Mucosa of rectum (tissue), 2 donors: Measurements from ENCODE around the gene ADAMTSL2.

ENCODE experiments used
- H3K27ac ChIP-seq, 2 donors: one replicate each; pipeline ENCODE4 v1.7.0; 2013; ENCODE audit warnings: inconsistent platforms in 2 of 2, low read depth in 2 of 2, low read length in 2 of 2
- H3K27me3 ChIP-seq, 2 donors: one replicate each; pipeline ENCODE4 v1.7.0; 2013; ENCODE audit warnings: low read length in 2 of 2; ENCODE audit not compliant: control insufficient read depth in 2 of 2, insufficient read depth in 2 of 2
- H3K36me3 ChIP-seq, 2 donors: one replicate each; pipeline ENCODE4 v1.7.0; 2013; ENCODE audit warnings: low read length in 2 of 2; ENCODE audit not compliant: control insufficient read depth in 2 of 2, insufficient read depth in 2 of 2
- H3K4me1 ChIP-seq, 2 donors: one replicate each; pipeline ENCODE4 v1.7.0; 2013; ENCODE audit warnings: low read length in 2 of 2, mild to moderate bottlenecking in 1 of 2; ENCODE audit not compliant: control insufficient read depth in 2 of 2, insufficient read depth in 2 of 2
- H3K4me3 ChIP-seq, 2 donors: one replicate each; pipeline ENCODE4 v1.7.0; 2013; ENCODE audit warnings: low read length in 2 of 2
- H3K9ac ChIP-seq, 2 donors: one replicate each; pipeline ENCODE4 v1.7.0; 2013; ENCODE audit warnings: low read length in 2 of 2, low read depth in 1 of 2, mild to moderate bottlenecking in 1 of 2
- H3K9me3 ChIP-seq, 2 donors: one replicate each; pipeline ENCODE4 v1.7.0; 2013; ENCODE audit warnings: low read length in 2 of 2; ENCODE audit not compliant: control insufficient read depth in 2 of 2
- donor health status: healthy.
- donor health status: Normal muscosa, but diverticular disease.

The ADAMTSL2 gene

DNA sequence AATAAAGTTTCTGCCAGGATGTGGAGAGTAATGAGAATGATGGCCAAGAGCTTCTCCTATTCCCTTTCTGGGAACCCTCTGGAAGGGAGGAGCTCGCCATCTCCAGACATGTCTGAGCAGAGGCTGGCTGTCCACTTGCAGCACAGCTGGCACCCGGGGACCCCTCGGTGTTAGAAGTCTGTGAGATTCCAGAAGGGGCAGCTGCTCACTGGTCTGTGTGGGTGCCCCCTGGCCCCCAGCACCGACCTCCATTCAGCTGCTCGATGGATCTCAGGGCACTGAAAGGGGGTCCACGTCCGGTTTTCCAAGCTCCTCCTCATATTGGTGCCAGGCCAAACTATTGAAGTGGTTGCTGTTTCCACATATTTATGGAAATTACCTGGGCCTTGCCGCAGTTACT, 78.3 kb downstream of the ADAMTSL2 start:
- Histone ChIP-seq H3K27me3 (peaks cover 13 to 17% of the 10 kb centered on the region in 2 donors), H3K4me1 (no peaks in the 10 kb centered on the region), H3K9ac (no peak overlapping the region), H3K36me3 (no peaks in the 10 kb centered on the region), H3K9me3 (no peaks in the 10 kb centered on the region), H3K4me3 (no peak overlapping the region), H3K27ac (no peak overlapping the region)

GRCh38 chr9:133613432-133613831, 78.9 kb downstream of the ADAMTSL2 start:
- Histone ChIP-seq H3K4me1 (no peaks in the 10 kb centered on the region), H3K27me3 (peaks cover 15% of the 10 kb centered on the region in 2 donors), H3K4me3 (no peak overlapping the region), H3K27ac (no peak overlapping the region), H3K9me3 (no peaks in the 10 kb centered on the region), H3K36me3 (no peaks in the 10 kb centered on the region), H3K9ac (no peak overlapping the region)

GRCh38 chr9:133614056-133614455, 79.6 kb downstream of the ADAMTSL2 start:
- no peak overlapping the region for H3K27ac ChIP-seq
- H3K4me1 ChIP-seq = no peaks in the 10 kb centered on the region
- no peak overlapping the region for H3K4me3 ChIP-seq
- H3K36me3 ChIP-seq = no peaks in the 10 kb centered on the region
- H3K9me3 ChIP-seq = no peaks in the 10 kb centered on the region
- H3K27me3 ChIP-seq = peaks cover 13 to 15% of the 10 kb centered on the region in 2 donors
- H3K9ac ChIP-seq = no peak overlapping the region

DNA sequence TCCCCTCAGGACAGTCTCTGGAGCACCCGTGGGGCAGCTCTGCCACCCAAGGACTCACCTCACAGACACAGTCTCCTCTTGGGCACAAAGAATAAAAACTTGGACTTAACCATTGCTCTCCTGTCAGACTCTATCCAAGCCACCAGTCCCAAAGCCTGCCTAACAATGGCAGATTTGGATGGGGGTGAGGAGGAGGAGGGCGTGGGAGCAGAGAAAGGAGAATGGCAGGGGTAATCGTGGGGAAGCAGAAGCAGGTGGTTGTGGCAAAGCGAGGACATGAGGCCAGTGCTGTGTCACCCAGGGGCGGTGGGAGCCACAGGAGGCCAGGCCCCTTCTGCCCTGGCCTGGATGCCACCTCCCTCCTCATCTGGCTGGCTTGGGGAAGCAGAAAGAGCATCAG, 80.2 kb downstream of the ADAMTSL2 start:
- Histone ChIP-seq H3K4me1 (no peaks in the 10 kb centered on the region), H3K9ac (no peak overlapping the region), H3K36me3 (no peaks in the 10 kb centered on the region), H3K9me3 (no peaks in the 10 kb centered on the region), H3K27ac (no peak overlapping the region), H3K4me3 (no peak overlapping the region), H3K27me3 (peaks cover 12 to 15% of the 10 kb centered on the region in 2 donors)

DNA sequence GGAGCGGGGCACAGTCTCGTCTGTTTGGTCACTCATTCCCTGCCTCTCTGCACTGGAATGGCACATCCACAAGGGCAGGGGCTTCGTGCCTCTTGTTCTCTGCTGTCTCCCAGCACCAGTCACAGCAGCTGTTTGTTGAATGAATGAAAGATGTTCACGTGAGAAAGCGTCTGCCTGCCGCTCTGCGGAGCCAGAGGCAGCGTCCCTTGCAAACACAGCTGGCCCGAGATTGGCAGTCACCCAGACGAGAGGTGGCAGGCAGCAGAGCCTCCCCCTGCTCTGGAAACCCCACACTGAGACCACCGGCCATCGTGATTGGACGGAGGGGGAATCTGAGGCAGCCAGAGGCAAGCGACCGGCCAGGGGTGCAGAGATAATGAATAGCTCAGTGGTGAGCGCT, 80.7 kb downstream of the ADAMTSL2 start:
- Histone ChIP-seq H3K9me3 (no peaks in the 10 kb centered on the region), H3K4me3 (no peak overlapping the region), H3K9ac (no peak overlapping the region), H3K36me3 (no peaks in the 10 kb centered on the region), H3K27ac (no peak overlapping the region), H3K27me3 (peaks cover 8 to 15% of the 10 kb centered on the region in 2 donors), H3K4me1 (no peaks in the 10 kb centered on the region)

- Histone ChIP-seq H3K27ac (no peak overlapping the region), H3K4me1 (no peaks in the 10 kb centered on the region), H3K4me3 (no peak overlapping the region), H3K27me3 (peaks cover 8 to 15% of the 10 kb centered on the region in 2 donors), H3K9me3 (no peaks in the 10 kb centered on the region), H3K36me3 (no peaks in the 10 kb centered on the region), H3K9ac (no peak overlapping the region)
Measured at GRCh38 chr9:133615606-133616188, 81.2 kb downstream of the ADAMTSL2 start.

GRCh38 chr9:133616643-133617405, 82.3 kb downstream of the ADAMTSL2 start:
- Histone ChIP-seq H3K27ac (no peak overlapping the region), H3K4me1 (no peaks in the 10 kb centered on the region), H3K9me3 (no peaks in the 10 kb centered on the region), H3K36me3 (no peaks in the 10 kb centered on the region), H3K4me3 (no peak overlapping the region), H3K9ac (no peak overlapping the region), H3K27me3 (peaks cover 10 to 13% of the 10 kb centered on the region in 2 donors)

DNA sequence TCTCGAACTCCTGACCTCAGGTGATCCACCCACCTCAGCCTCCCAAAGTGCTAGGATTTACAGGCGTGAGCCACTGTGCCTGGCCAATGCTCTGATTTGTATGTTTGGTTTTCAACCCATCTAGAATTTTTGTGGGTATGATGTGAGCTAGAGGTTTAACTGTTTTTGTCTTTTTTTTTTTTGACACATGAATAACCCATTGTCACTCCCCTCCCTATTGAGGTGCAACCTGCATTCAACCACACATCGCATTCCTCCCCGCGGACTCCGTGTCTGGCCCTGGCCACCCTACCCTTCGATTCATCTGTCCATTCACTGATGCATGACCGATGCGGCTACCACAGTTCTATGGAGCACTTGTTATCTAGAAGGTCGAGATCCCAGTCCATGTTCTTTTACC, 84.2 kb downstream of the ADAMTSL2 start:
- Histone ChIP-seq H3K36me3 (no peaks in the 10 kb centered on the region), H3K9ac (no peak overlapping the region), H3K27ac (no peak overlapping the region), H3K27me3 (peaks cover 10 to 13% of the 10 kb centered on the region in 2 donors), H3K4me1 (no peaks in the 10 kb centered on the region), H3K4me3 (no peak overlapping the region), H3K9me3 (no peaks in the 10 kb centered on the region)

GRCh38 chr9:133619791-133620190, 85.3 kb downstream of the ADAMTSL2 start:
- Histone ChIP-seq H3K4me1 (no peaks in the 10 kb centered on the region), H3K9me3 (no peaks in the 10 kb centered on the region), H3K4me3 (no peak overlapping the region), H3K9ac (no peak overlapping the region), H3K36me3 (no peaks in the 10 kb centered on the region), H3K27ac (no peak overlapping the region), H3K27me3 (peaks cover 7 to 13% of the 10 kb centered on the region in 2 donors)

DNA sequence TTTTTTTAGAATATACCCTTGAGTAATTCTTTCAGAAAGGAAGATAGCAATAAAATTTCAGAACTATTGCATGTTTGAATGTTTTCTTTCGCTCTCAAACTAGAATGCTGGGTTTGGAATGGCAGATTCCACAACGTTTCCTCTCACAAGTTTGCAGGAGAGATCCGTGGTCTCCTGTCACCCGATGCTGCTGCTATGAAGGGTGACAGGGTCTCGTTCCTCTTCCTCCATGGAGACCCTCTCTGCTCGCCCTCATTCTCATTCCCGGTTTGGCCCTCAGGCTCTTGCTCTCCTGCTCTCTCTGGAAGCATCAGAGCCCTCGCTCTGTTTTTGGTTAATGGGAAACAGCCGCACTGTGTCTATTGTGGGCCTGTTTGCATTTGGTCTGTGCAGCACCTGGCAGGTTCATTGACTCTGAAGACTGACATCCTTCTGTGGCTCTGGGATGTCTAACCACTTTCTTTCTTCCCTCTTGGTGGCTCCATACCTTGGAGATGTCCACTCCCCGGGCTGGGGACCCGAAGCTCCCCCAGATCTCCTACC, 87.3 kb downstream of the ADAMTSL2 start:
- Histone ChIP-seq H3K27me3 (peaks cover 4 to 5% of the 10 kb centered on the region in 2 donors), H3K9ac (no peak overlapping the region), H3K36me3 (no peaks in the 10 kb centered on the region), H3K4me3 (no peak overlapping the region), H3K27ac (no peak overlapping the region), H3K9me3 (no peaks in the 10 kb centered on the region), H3K4me1 (no peaks in the 10 kb centered on the region)
